ENCODE results near the gene EIF2AK2. TPM values are rescaled to one million over a fixed set of nuclear protein-coding genes. Genes with fewer than 3 reads are reported as not detected.

Gene EIF2AK2
- total and polyA plus RNA-seq, 10 of the 15 experiments (the other 5 are each of a cell fraction or from before 2014, with no cell fraction given) = 16.2 to 81.4 (median 63.3) TPM

- Histone ChIP-seq H3K27ac (ENCODE audit: control insufficient read depth, insufficient read depth) (peak overlapping the region; percentile 80), H3K4me1 (ENCODE audit: control insufficient read depth, insufficient read depth, low read length) (peaks cover 40% of the 10 kb centered on the region), H3K27me3 (replicated peaks in 1 of 2; ENCODE audit: control insufficient read depth in 2 of 2, insufficient read depth in 2 of 2, low read length in 1 of 2) (no peaks in the 10 kb centered on the region), H3K4me2 (ENCODE audit: control insufficient read depth, insufficient read depth) (peak overlapping the region; percentile 67), H3K9ac (ENCODE audit: control insufficient read depth, insufficient read depth, low read length) (no peak overlapping the region), H3K79me2 (ENCODE audit: control insufficient read depth, insufficient read depth, low read length) (peaks cover 16% of the 10 kb centered on the region), H2AFZ (ENCODE audit: control insufficient read depth, low read depth, low read length) (no peak overlapping the region; the same call in 1 of the 2 replicates), H3K9me3 (replicated peaks; ENCODE audit: control insufficient read depth, insufficient read depth, low read length) (no peaks in the 10 kb centered on the region), H3K36me3 (ENCODE audit: control insufficient read depth in 2 of 2, insufficient read depth in 2 of 2, low read length in 1 of 2) (peaks cover 2 to 22% of the 10 kb centered on the region in 2 experiments), H3K4me3 (no peak overlapping the region), H4K20me1 (ENCODE audit: control insufficient read depth, insufficient read depth) (no peaks in the 10 kb centered on the region)
- FAIRE-seq = peak; percentile 90
- ATAC-seq = peak; percentile 93
- in situ Hi-C loops (cut with MboI) (no loop called here), intact Hi-C loops (cut with micrococcal nuclease; ENCODE audit: unreplicated experiment) (no loop called here)
- DNase-seq (ENCODE audit: low read depth, low spot score) = peak; percentile 71
- 2% methylated on average over 4 of the region's 4 CpGs for whole genome bisulfite sequencing (ENCODE audit: insufficient coverage, insufficient replicate concordance, low lambda C conversion rate, missing lambda C conversion rate)
- POLR2A ChIA-PET = interaction anchor here (0.6 to 1.2 kb wide), 2 partner anchors 15 to 22 kb away, joined by 3 read pairs; no protein-coding TSS in a partner anchor
- BruUV-seq (replicated peaks) = no TSS peak
- CTCF ChIA-PET = no interaction called here
- SMC1A ChIA-PET (ENCODE audit: uncharacterized antibody, unreplicated experiment) = interaction anchor here (0.6 to 1.9 kb wide), 6 partner anchors 12 to 171 kb away, joined by 3 to 5 read pairs (median 4); no protein-coding TSS in a partner anchor
- RAD21 ChIA-PET (ENCODE audit: unreplicated experiment) = interaction anchor here (1.0 kb wide), 1 partner anchor 65 kb away, joined by 4 read pairs; no protein-coding TSS in a partner anchor
- no peak; the same call in 1 of the 2 replicates for TF ChIP-seq NKRF (conservative IDR thresholded peaks at IDR 0.05)
- TF ChIP-seq CHD2 (IDR thresholded peaks at IDR 0.05; ENCODE audit: borderline replicate concordance, low read depth, low read length) = peak; percentile 54; the same call in 1 of the 2 replicates
- TF ChIP-seq MTA3 (IDR thresholded peaks at IDR 0.05; ENCODE audit: borderline replicate concordance, low read length) = no peak
- peak; percentile 65 for TF ChIP-seq ATF7 (IDR thresholded peaks at IDR 0.05; ENCODE audit: low read depth)
- peak; percentile 67; the same call in 1 of the 2 replicates for TF ChIP-seq BCL11A (IDR thresholded peaks at IDR 0.05; ENCODE audit: low read depth, low read length)
- peak; percentile 66 for TF ChIP-seq POLR2AphosphoS5 (IDR thresholded peaks at IDR 0.05; ENCODE audit: low read length)
- TF ChIP-seq PAX8 (IDR thresholded peaks at IDR 0.05) = no peak
- no peak for TF ChIP-seq CTCF (IDR thresholded peaks at IDR 0.05 in 2 of 3, conservative IDR thresholded peaks at IDR 0.05 in 1 of 3; ENCODE audit: control insufficient read depth in 2 of 3, extremely low read depth in 1 of 3, insufficient read depth in 1 of 3, low read depth in 3 of 3, low read length in 3 of 3)
- TF ChIP-seq USF1 (IDR thresholded peaks at IDR 0.05; ENCODE audit: borderline replicate concordance, extremely low read length, insufficient read depth, low read depth, low read length) = no peak
- peak; percentile 91 for TF ChIP-seq IRF4 (IDR thresholded peaks at IDR 0.05; ENCODE audit: low read depth, low read length)
- TF ChIP-seq ZNF592 (IDR thresholded peaks at IDR 0.05) = no peak
- TF ChIP-seq RELB (IDR thresholded peaks at IDR 0.05; ENCODE audit: low read depth) = peak; percentile 71
These were observed 66.7 kb downstream of the EIF2AK2 start for GRCh38 chr2:37090019-37090477.

Measured in GM12878 (cell line).